HepG2 (cell line): ENCODE results near the gene VPS11. TPM values are rescaled to one million over a fixed set of nuclear protein-coding genes. Genes with fewer than 3 reads are reported as not detected.

Source experiments
- DMAP1 ChIP-seq: IDR thresholded peaks from 2 replicates; pipeline ENCODE4 v1.6.1; 2016
- ELF4 ChIP-seq: sonication (generic); formaldehyde crosslinking; IDR thresholded peaks from 2 replicates; pipeline ENCODE4 v1.5.0; 2020; ENCODE audit warnings: missing genetic modification reagents, mild to moderate bottlenecking, moderate library complexity, borderline replicate concordance
- ETV5 ChIP-seq: IDR thresholded peaks from 2 replicates; pipeline ENCODE4 v1.6.1; 2018; ENCODE audit warnings: missing biosample characterization, missing genetic modification reagents, inconsistent platforms, borderline replicate concordance
- HMGXB4 ChIP-seq, 2 experiments: sonication (generic) in 1 of 2; formaldehyde crosslinking in 1 of 2; IDR thresholded peaks; 2 replicates each; pipeline versions ENCODE4 v1.4.0 to v1.6.1; 2018 to 2020; ENCODE audit warnings: missing genetic modification reagents in 2 of 2, borderline replicate concordance in 1 of 2, low read depth in 1 of 2, mild to moderate bottlenecking in 1 of 2, missing biosample characterization in 1 of 2
- HNF4A ChIP-seq: sonication (generic); formaldehyde crosslinking; IDR thresholded peaks from 2 replicates; pipeline ENCODE4 v1.4.0; 2020; ENCODE audit warnings: missing genetic modification reagents
- HOXA5 ChIP-seq: sonication (generic); formaldehyde crosslinking; IDR thresholded peaks from 2 replicates; pipeline ENCODE4 v1.4.0; 2020; ENCODE audit warnings: missing genetic modification reagents
- KLF13 ChIP-seq: sonication (generic); formaldehyde crosslinking; IDR thresholded peaks from 2 replicates; pipeline ENCODE4 v1.4.0; 2020; ENCODE audit warnings: mild to moderate bottlenecking, missing genetic modification reagents
- MTF1 ChIP-seq: sonication (generic); formaldehyde crosslinking; IDR thresholded peaks from 2 replicates; pipeline ENCODE4 v1.5.0; 2020; ENCODE audit warnings: missing genetic modification reagents
- NR1H2 ChIP-seq: sonication (generic); formaldehyde crosslinking; IDR thresholded peaks from 2 replicates; pipeline ENCODE4 v1.8.1; 2022; ENCODE audit warnings: low read depth, missing genetic modification reagents, borderline replicate concordance
- RELA ChIP-seq: sonication (generic); formaldehyde crosslinking; IDR thresholded peaks from 2 replicates; pipeline ENCODE4 v1.4.0; 2020; ENCODE audit warnings: missing genetic modification reagents
- ZBTB37 ChIP-seq: sonication (generic); formaldehyde crosslinking; IDR thresholded peaks from 2 replicates; pipeline ENCODE4 v1.4.0; 2020; ENCODE audit warnings: mild to moderate bottlenecking, missing genetic modification reagents
- ZNF501 ChIP-seq: sonication (generic); formaldehyde crosslinking; IDR thresholded peaks from 2 replicates; pipeline ENCODE4 v1.5.1; 2020; ENCODE audit warnings: mild to moderate bottlenecking, moderate library complexity, missing genetic modification reagents
- ZNF552 ChIP-seq: sonication (generic); formaldehyde crosslinking; IDR thresholded peaks from 2 replicates; pipeline ENCODE4 v1.9.0; 2022; ENCODE audit warnings: missing genetic modification reagents, mild to moderate bottlenecking, borderline replicate concordance
- ZNF674 ChIP-seq: sonication (generic); formaldehyde crosslinking; IDR thresholded peaks from 2 replicates; pipeline ENCODE4 v1.5.0; 2020; ENCODE audit warnings: low read depth, mild to moderate bottlenecking, missing genetic modification reagents
- ZNF740 ChIP-seq: sonication (generic); formaldehyde crosslinking; IDR thresholded peaks from 2 replicates; pipeline ENCODE4 v1.4.0; 2020; ENCODE audit warnings: missing genetic modification reagents
- polyA plus RNA-seq, 8 experiments: library from polyadenylated mRNA; depleted of rRNA in 3 of 8; stranded (reverse) in 7 of 8; unstranded in 1 of 8; fragments of >200 nt; fragmentation: Illumina TruSeq in 4 of 8; extraction: Trizol in 4 of 8; gene quantifications; 2 replicates each; pipeline versions ENCODE4 v1.2.1 to v1.2.3, GENCODE V29; 2011 to 2016; ENCODE audit warnings: low read depth in 4 of 8, missing spikeins in 1 of 8, mixed read lengths in 1 of 8; ENCODE audit not compliant: insufficient read depth in 1 of 8
- total RNA-seq, 5 experiments: library from RNA; depleted of rRNA; stranded (reverse); fragments of >200 nt; fragmentation: Illumina TruSeq; extraction: Trizol; gene quantifications; 2 replicates each; pipeline ENCODE4 v1.2.3, GENCODE V29; 2016; ENCODE audit warnings: low read depth in 1 of 5

The VPS11 gene
- total and polyA plus RNA-seq, 2 of the 13 experiments (the other 11 are each of a cell fraction or from before 2014, with no cell fraction given): 13.7 to 21.6 TPM

- TF ChIP-seq HMGXB4 (CRISPR knock-in tag; IDR thresholded peaks at IDR 0.05; ENCODE audit: borderline replicate concordance in 1 of 2, low read depth in 1 of 2): peak; percentile 75 to 97; a peak in 3 of 4 replicates
- TF ChIP-seq ZBTB37: no peak; the same call in 1 of the 2 replicates
- peak; percentile 54; the same call in 1 of the 2 replicates for TF ChIP-seq HNF4A (CRISPR knock-in tag)
- TF ChIP-seq KLF13 (CRISPR knock-in tag): 0 out of 2 replicates have a peak, but pooled peaks have one; percentile 9
- TF ChIP-seq ETV5 (CRISPR knock-in tag): peak; percentile 53
- TF ChIP-seq ZNF552 (CRISPR knock-in tag): 0 out of 2 replicates have a peak, but pooled peaks have one; percentile 49
- peak; percentile 79; the same call in 1 of the 2 replicates for TF ChIP-seq HOXA5 (CRISPR knock-in tag)
- peak; percentile 92 for TF ChIP-seq RELA (CRISPR knock-in tag)
- TF ChIP-seq DMAP1: no peak
- TF ChIP-seq ZNF501 (CRISPR knock-in tag): peak; percentile 35; the same call in 1 of the 2 replicates
- TF ChIP-seq ZNF674: 0 out of 2 replicates have a peak, but pooled peaks have one; percentile 56
- no peak for TF ChIP-seq NR1H2 (CRISPR knock-in tag)
- no peak for TF ChIP-seq ELF4
- 0 out of 2 replicates have a peak, but pooled peaks have one; percentile 50 for TF ChIP-seq MTF1 (CRISPR knock-in tag)
- peak; percentile 69; the same call in 1 of the 2 replicates for TF ChIP-seq ZNF740 (CRISPR knock-in tag)
Measured at GRCh38 chr11:119030329-119031047, 37.1 kb upstream of the VPS11 start, which contains the start of gene SLC37A4 (continued).
